ENCODE data around the gene CENPX.
"Not testable (repeated sequence)": the region's sequence is repeated elsewhere in the genome, so short reads cannot be mapped to it uniquely, and the experiment has no call there.

The CENPX gene

GRCh38 chr17:81996757-81997441, 25.8 kb downstream of the CENPX start:
- DNase-seq: no peak

- DNase-seq: no peak
These were observed 26.4 kb downstream of the CENPX start for GRCh38 chr17:81996232-81996756.

- DNase-seq: no peak
These were observed 27.0 kb downstream of the CENPX start for GRCh38 chr17:81995463-81996231.

GRCh38 chr17:81994593-81995462, 27.9 kb downstream of the CENPX start:
- DNase-seq: no peak

- no peak for DNase-seq
These were observed 28.7 kb downstream of the CENPX start for GRCh38 chr17:81993729-81994592.

- DNase-seq: no peak
These were observed 30.2 kb downstream of the CENPX start for GRCh38 chr17:81992306-81993102.

- peak; percentile 59 for DNase-seq
These were observed 30.9 kb downstream of the CENPX start for GRCh38 chr17:81991684-81992305.

GRCh38 chr17:81990836-81991683, 31.6 kb downstream of the CENPX start:
- DNase-seq: no peak

GRCh38 chr17:81987161-81987770, 35.4 kb downstream of the CENPX start:
- no peak for DNase-seq

- no peak for DNase-seq
These were observed 36.1 kb downstream of the CENPX start for GRCh38 chr17:81986606-81987005.

GRCh38 chr17:81984773-81985410, 37.8 kb downstream of the CENPX start:
- DNase-seq: no peak

- no peak for DNase-seq
These were observed 38.9 kb downstream of the CENPX start for GRCh38 chr17:81983639-81984373.

GRCh38 chr17:81983011-81983638, 39.6 kb downstream of the CENPX start:
- no peak for DNase-seq

GRCh38 chr17:81981511-81981910, 41.2 kb downstream of the CENPX start:
- not testable (repeated sequence) for DNase-seq

GRCh38 chr17:81980707-81981343, 41.9 kb downstream of the CENPX start:
- DNase-seq: no peak

- no peak for DNase-seq
These were observed 42.6 kb downstream of the CENPX start for GRCh38 chr17:81980122-81980521.
